ENCODE results near the gene COX8A.
A peak's percentile ranks its signal among the peaks of the same experiment; 100 is the strongest.

The COX8A gene, protein sequence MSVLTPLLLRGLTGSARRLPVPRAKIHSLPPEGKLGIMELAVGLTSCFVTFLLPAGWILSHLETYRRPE

GRCh38 chr11:63974259-63975143 is at the start of gene COX8A:
Gene COX8A, plus strand, starts transcription at chr11:63974620. Its CDS starts 61 bp downstream, at chr11:63974681.
- TF ChIP-seq, protein P1, sequence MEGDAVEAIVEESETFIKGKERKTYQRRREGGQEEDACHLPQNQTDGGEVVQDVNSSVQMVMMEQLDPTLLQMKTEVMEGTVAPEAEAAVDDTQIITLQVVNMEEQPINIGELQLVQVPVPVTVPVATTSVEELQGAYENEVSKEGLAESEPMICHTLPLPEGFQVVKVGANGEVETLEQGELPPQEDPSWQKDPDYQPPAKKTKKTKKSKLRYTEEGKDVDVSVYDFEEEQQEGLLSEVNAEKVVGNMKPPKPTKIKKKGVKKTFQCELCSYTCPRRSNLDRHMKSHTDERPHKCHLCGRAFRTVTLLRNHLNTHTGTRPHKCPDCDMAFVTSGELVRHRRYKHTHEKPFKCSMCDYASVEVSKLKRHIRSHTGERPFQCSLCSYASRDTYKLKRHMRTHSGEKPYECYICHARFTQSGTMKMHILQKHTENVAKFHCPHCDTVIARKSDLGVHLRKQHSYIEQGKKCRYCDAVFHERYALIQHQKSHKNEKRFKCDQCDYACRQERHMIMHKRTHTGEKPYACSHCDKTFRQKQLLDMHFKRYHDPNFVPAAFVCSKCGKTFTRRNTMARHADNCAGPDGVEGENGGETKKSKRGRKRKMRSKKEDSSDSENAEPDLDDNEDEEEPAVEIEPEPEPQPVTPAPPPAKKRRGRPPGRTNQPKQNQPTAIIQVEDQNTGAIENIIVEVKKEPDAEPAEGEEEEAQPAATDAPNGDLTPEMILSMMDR (IDR thresholded peaks at IDR 0.05) = peak in 1 of 2 experiments; percentile 14
- intact Hi-C loops (cut with DNase I; ENCODE audit: low total_unique reads) = no loop called here
- H3K4me3 ChIP-seq = peak within 1 kb of the TSS; percentile 70 to 97
- H3K36me3 ChIP-seq = peaks cover 0 to 10% (median 6%) of the 10 kb centered on the region in 3 donors
- peaks cover 0 to 29% (median 26%) of the 10 kb centered on the region in 4 donors for H3K4me1 ChIP-seq
- peak within 1 kb of the TSS; percentile 89 to 98 for H3K27ac ChIP-seq
- H3K27me3 ChIP-seq = peaks cover 0 to 13% of the 10 kb centered on the region in 2 donors
- DNase-seq = peak; percentile 99
- no peaks in the 10 kb centered on the region for H3K9me3 ChIP-seq

DNA sequence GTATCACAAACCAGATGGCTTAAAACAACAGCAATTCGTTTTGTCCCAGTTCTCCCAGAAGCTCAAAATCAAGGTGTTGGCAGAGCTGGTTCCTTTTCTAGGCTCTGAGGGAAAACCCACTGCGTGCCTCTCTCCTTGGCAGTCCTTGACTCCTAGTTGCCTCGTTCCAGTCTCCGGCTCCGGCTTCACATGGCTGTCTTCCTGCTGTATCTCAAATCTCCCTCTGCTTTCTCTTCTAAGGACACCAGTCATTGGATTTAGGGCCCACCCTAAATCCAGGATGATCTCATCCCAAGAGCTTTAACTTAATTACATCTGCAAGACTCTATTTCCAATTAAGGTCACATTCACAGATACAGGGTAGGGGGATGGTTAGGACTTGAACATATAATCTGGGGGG is 44.8 kb upstream of the COX8A start:
- no peaks in the 10 kb centered on the region for H3K9me3 ChIP-seq
- no peaks in the 10 kb centered on the region for H3K36me3 ChIP-seq
- intact Hi-C loops (cut with DNase I; ENCODE audit: low total_unique reads) = no loop called here
- no peak overlapping the region for H3K4me3 ChIP-seq
- no peak for DNase-seq
- TF ChIP-seq, protein P1 (IDR thresholded peaks at IDR 0.05) = no peak
- no peak overlapping the region for H3K27ac ChIP-seq
- H3K27me3 ChIP-seq = no peaks in the 10 kb centered on the region
- peaks cover 0 to 9% (median 1%) of the 10 kb centered on the region in 4 donors for H3K4me1 ChIP-seq

- Histone ChIP-seq H3K27ac (no peak overlapping the region), H3K27me3 (no peaks in the 10 kb centered on the region), H3K4me3 (no peak overlapping the region), H3K36me3 (no peaks in the 10 kb centered on the region), H3K9me3 (no peaks in the 10 kb centered on the region), H3K4me1 (peaks cover 0 to 9% (median 1%) of the 10 kb centered on the region in 4 donors)
- no peak for DNase-seq
- intact Hi-C loops (cut with DNase I; ENCODE audit: low total_unique reads) = no loop called here
- TF ChIP-seq, protein P1 (IDR thresholded peaks at IDR 0.05) = no peak
Observed at GRCh38 chr11:63931045-63931444, 43.4 kb upstream of the COX8A start.

- DNase-seq = no peak
- Histone ChIP-seq H3K36me3 (no peaks in the 10 kb centered on the region), H3K9me3 (no peaks in the 10 kb centered on the region), H3K27ac (no peak overlapping the region), H3K27me3 (no peaks in the 10 kb centered on the region), H3K4me3 (no peak overlapping the region), H3K4me1 (peaks cover 0 to 9% (median 1%) of the 10 kb centered on the region in 4 donors)
- TF ChIP-seq, protein P1 (IDR thresholded peaks at IDR 0.05) = no peak
- intact Hi-C loops (cut with DNase I; ENCODE audit: low total_unique reads) = no loop called here
Observed at GRCh38 chr11:63931876-63932275, 42.5 kb upstream of the COX8A start.

GRCh38 chr11:63933459-63933858 is 41.0 kb upstream of the COX8A start:
- Histone ChIP-seq H3K36me3 (no peaks in the 10 kb centered on the region), H3K4me3 (no peak overlapping the region), H3K27ac (no peak overlapping the region), H3K4me1 (peaks cover 0 to 15% (median 4%) of the 10 kb centered on the region in 4 donors), H3K9me3 (no peaks in the 10 kb centered on the region), H3K27me3 (no peaks in the 10 kb centered on the region)
- DNase-seq = no peak
- intact Hi-C loops (cut with DNase I; ENCODE audit: low total_unique reads) = no loop called here
- TF ChIP-seq, protein P1 (IDR thresholded peaks at IDR 0.05) = no peak

Data from tibial artery (tissue), 4 donors.